Natural killer cell (primary cell): ENCODE data around the gene SLCO3A1. TPM values are rescaled to one million over a fixed set of nuclear protein-coding genes. Genes with fewer than 3 reads are reported as not detected.

Experiments used
- ATAC-seq, 3 donors: fragments of 150-1000 bp in 2 of 3; fragments of 200-7000 bp in 1 of 3; cut with Tn5 transposase; 1 replicate in 1 of 3; 2 replicates in 2 of 3; pipeline ENCODE4 v1.10.0; 2021; ENCODE audit warnings: mild to moderate bottlenecking in 2 of 3, moderate library complexity in 2 of 3
- DNase-seq, 2 donors: peaks; one replicate each; pipeline versions ENCODE4 v3.0.0 to v3.0.0-alpha.2; 2013 to 2021; ENCODE audit warnings: mixed read lengths in 1 of 2
- H3K27ac ChIP-seq: one replicate; pipeline ENCODE4 v1.5.1; 2013; ENCODE audit warnings: mild to moderate bottlenecking, low read length
- H3K27me3 ChIP-seq: one replicate; pipeline ENCODE4 v1.6.1; 2013; ENCODE audit warnings: low read length; ENCODE audit not compliant: control insufficient read depth, insufficient read depth
- H3K36me3 ChIP-seq: one replicate; pipeline ENCODE4 v1.6.1; 2013; ENCODE audit warnings: low read length; ENCODE audit not compliant: control insufficient read depth, insufficient read depth
- H3K4me1 ChIP-seq: one replicate; pipeline ENCODE4 v1.6.1; 2013; ENCODE audit warnings: low read length; ENCODE audit not compliant: control insufficient read depth, insufficient read depth
- H3K4me3 ChIP-seq: one replicate; pipeline ENCODE4 v1.5.1; 2013; ENCODE audit warnings: low read length
- H3K9me3 ChIP-seq: one replicate; pipeline ENCODE4 v1.6.1; 2013; ENCODE audit warnings: low read length; ENCODE audit not compliant: control insufficient read depth, insufficient read depth
- H3K27ac Mint-ChIP-seq, 2 donors: one replicate each; pipeline ENCODE4 v1.8.0; 2022; ENCODE audit warnings: mild to moderate bottlenecking in 2 of 2, mixed read lengths in 2 of 2, moderate library complexity in 1 of 2
- H3K27me3 Mint-ChIP-seq, 2 donors: one replicate each; pipeline ENCODE4 v1.8.0; 2022; ENCODE audit warnings: low read depth in 2 of 2, mixed read lengths in 2 of 2
- H3K36me3 Mint-ChIP-seq: one replicate; pipeline ENCODE4 v1.8.0; 2022; ENCODE audit warnings: mixed read lengths
- H3K4me1 Mint-ChIP-seq, 2 donors: one replicate each; pipeline ENCODE4 v1.8.0; 2022; ENCODE audit warnings: mixed read lengths in 2 of 2
- H3K4me3 Mint-ChIP-seq: one replicate; pipeline ENCODE4 v1.8.0; 2022; ENCODE audit warnings: mild to moderate bottlenecking, moderate library complexity, mixed read lengths
- H3K9me3 Mint-ChIP-seq, 2 donors: one replicate each; pipeline ENCODE4 v1.8.0; 2022; ENCODE audit warnings: mixed read lengths in 2 of 2
- CTCF ChIP-seq: fragments of 200-600 bp; IDR thresholded peaks from one replicate; pipeline ENCODE4 v1.8.0; 2022; ENCODE audit warnings: antibody characterized with exemption
- WGBS: methylation state at CpG from one replicate; pipeline ENCODE4 v1.1.7; 2013; ENCODE audit warnings: missing lambda C conversion rate; ENCODE audit not compliant: insufficient coverage; 5-methylcytosine and 5-hydroxymethylcytosine counted together
- intact Hi-C: fragments of 100-400 bp; cut with micrococcal nuclease; formaldehyde crosslinking; loops from one replicate; pipeline ENCODE4 v1.14.2; 2022
- total RNA-seq, 4 donors: library from RNA; stranded (reverse); fragments of 120-200 nt in 1 of 4; gene quantifications; one replicate each; pipeline versions ENCODE4 v1.2.3 to v1.2.4, GENCODE V29; 2013 to 2022

Gene SLCO3A1
- total RNA-seq, 3 donors from 2014 or later (not counting 1 experiment from before 2014, with no cell fraction given), result 48.5 to 73.5 (median 68.8) TPM

- Histone ChIP-seq H3K27me3 (no peaks in the 10 kb centered on the region), H3K4me1 (peaks cover 5% of the 10 kb centered on the region), H3K27ac (no peak overlapping the region), H3K4me3 (no peak overlapping the region), H3K9me3 (no peaks in the 10 kb centered on the region), H3K36me3 (no peaks in the 10 kb centered on the region)
- H3K36me3 Mint-ChIP-seq, result no peaks in the 10 kb centered on the region
- H3K9me3 Mint-ChIP-seq, result no peaks in the 10 kb centered on the region
- no peak overlapping the region for H3K4me3 Mint-ChIP-seq
- intact Hi-C loops, result no loop called here
- TF ChIP-seq CTCF, result no peak
- WGBS, result 94% methylated on average over 10 of the region's 10 CpGs
- H3K4me1 Mint-ChIP-seq, result peaks cover 63 to 69% of the 10 kb centered on the region in 2 donors
- H3K27me3 Mint-ChIP-seq, result no peaks in the 10 kb centered on the region
- ATAC-seq (no peak), DNase-seq (no peak)
- H3K27ac Mint-ChIP-seq, result no peak overlapping the region
Observed at GRCh38 chr15:91981821-91982800, 128.6 kb downstream of the SLCO3A1 start.

GRCh38 chr15:91983729-91984340, 130.3 kb downstream of the SLCO3A1 start:
- Mint-ChIP-seq H3K4me3 (no peak overlapping the region), H3K27ac (no peak overlapping the region), H3K4me1 (peaks cover 64 to 70% of the 10 kb centered on the region in 2 donors), H3K9me3 (no peaks in the 10 kb centered on the region), H3K27me3 (no peaks in the 10 kb centered on the region), H3K36me3 (no peaks in the 10 kb centered on the region)
- Histone ChIP-seq H3K4me1 (peaks cover 5% of the 10 kb centered on the region), H3K4me3 (no peak overlapping the region), H3K36me3 (no peaks in the 10 kb centered on the region), H3K27ac (no peak overlapping the region), H3K9me3 (no peaks in the 10 kb centered on the region), H3K27me3 (no peaks in the 10 kb centered on the region)
- intact Hi-C loops, result no loop called here
- WGBS, result 95% methylated on average over 6 of the region's 7 CpGs
- DNase-seq (no peak), ATAC-seq (no peak)
- TF ChIP-seq CTCF, result no peak

- DNase-seq (no peak), ATAC-seq (no peak)
- intact Hi-C loops, result no loop called here
- WGBS, result 91% methylated on average over 7 of the region's 7 CpGs
- H3K4me1 Mint-ChIP-seq, result peaks cover 68 to 76% of the 10 kb centered on the region in 2 donors
- no peaks in the 10 kb centered on the region for H3K9me3 Mint-ChIP-seq
- Histone ChIP-seq H3K4me3 (no peak overlapping the region), H3K27me3 (no peaks in the 10 kb centered on the region), H3K4me1 (peaks cover 5% of the 10 kb centered on the region), H3K27ac (no peak overlapping the region), H3K36me3 (no peaks in the 10 kb centered on the region), H3K9me3 (no peaks in the 10 kb centered on the region)
- H3K36me3 Mint-ChIP-seq, result no peaks in the 10 kb centered on the region
- H3K27me3 Mint-ChIP-seq, result no peaks in the 10 kb centered on the region
- no peak for TF ChIP-seq CTCF
- no peak overlapping the region for H3K4me3 Mint-ChIP-seq
- peak overlapping the region in 1 of 2 donors; percentile 41 for H3K27ac Mint-ChIP-seq
Observed at GRCh38 chr15:91985297-91985696, 131.8 kb downstream of the SLCO3A1 start.
